Retinal pigment epithelial cell (primary cell): ENCODE data around the gene GNB2.
"Not testable (repeated sequence)": the region's sequence is repeated elsewhere in the genome, so short reads cannot be mapped to it uniquely, and the experiment has no call there.

Experiments used
- DNase-seq: peaks from one replicate; pipeline ENCODE4 v3.0.0-alpha.2; 2010; ENCODE audit warnings: low read depth
- H3K4me3 ChIP-seq: 2 replicates; pipeline ENCODE4 v1.5.1; 2011; ENCODE audit warnings: mild to moderate bottlenecking, low read length, control low read depth, moderate library complexity
- CTCF ChIP-seq: conservative IDR thresholded peaks from 2 replicates; pipeline ENCODE4 v1.5.1; 2011; ENCODE audit warnings: low read depth, low read length, control low read depth, inconsistent platforms

GNB2 gene

GRCh38 chr7:100642534-100642907 is 31.0 kb upstream of the GNB2 start:
- no peak for DNase-seq
- no peak for TF ChIP-seq CTCF
- H3K4me3 ChIP-seq = no peak overlapping the region

- DNase-seq = no peak
- TF ChIP-seq CTCF = no peak
- no peak overlapping the region for H3K4me3 ChIP-seq
These were observed 23.5 kb upstream of the GNB2 start for GRCh38 chr7:100649826-100650565.

- no peak overlapping the region for H3K4me3 ChIP-seq
- TF ChIP-seq CTCF = no peak
These were observed 18.4 kb upstream of the GNB2 start for GRCh38 chr7:100654908-100655831.

GRCh38 chr7:100655908-100656674 is 17.4 kb upstream of the GNB2 start, which contains the start of gene ACTL6B:
TSS of gene ACTL6B (minus strand) at chr7:100656448. CDS start at chr7:100656354, 94 bp downstream.
- no peak within 1 kb of the TSS for H3K4me3 ChIP-seq
- no peak for TF ChIP-seq CTCF
- DNase-seq = no peak

More at GRCh38 chr7:100654908-100655831, 18.4 kb upstream of the GNB2 start:
- DNase-seq = no peak

- not testable (repeated sequence) for H3K4me3 ChIP-seq, DNase-seq
These were observed 11.3 kb upstream of the GNB2 start for GRCh38 chr7:100662194-100662776.

GRCh38 chr7:100665168-100665726 is 8.3 kb upstream of the GNB2 start:
- DNase-seq = no peak
- TF ChIP-seq CTCF = no peak
- H3K4me3 ChIP-seq = no peak overlapping the region
